HG02884 (cell line): Measurements from ENCODE around the gene PTPRT.

Experiments used
- ATAC-seq: cut with Tn5 transposase; IDR thresholded peaks from one replicate; pipeline ENCODE4 v1.9.1; 2021; ENCODE audit warnings: mild to moderate bottlenecking, moderate library complexity; ENCODE audit not compliant: unreplicated experiment

The PTPRT gene

DNA sequence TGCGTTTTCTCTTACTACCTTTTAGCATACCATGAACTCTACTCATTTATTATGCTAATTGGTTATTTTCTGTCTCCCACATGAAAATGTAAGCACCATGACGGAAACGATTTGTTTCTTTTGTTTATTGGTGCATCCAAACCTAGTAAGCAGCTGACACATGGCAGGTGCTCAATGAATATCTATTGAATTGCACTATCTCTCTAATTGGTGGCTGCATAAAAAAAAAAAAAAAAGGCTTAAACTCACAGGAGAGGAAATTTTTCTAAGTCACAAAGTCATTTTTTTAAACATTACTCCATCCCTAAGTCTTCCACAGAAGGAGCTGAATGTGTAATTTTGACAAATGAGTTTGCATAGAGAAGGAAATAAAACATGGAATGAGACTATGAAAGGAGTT, 608.4 kb downstream of the PTPRT start:
- no peak for ATAC-seq

DNA sequence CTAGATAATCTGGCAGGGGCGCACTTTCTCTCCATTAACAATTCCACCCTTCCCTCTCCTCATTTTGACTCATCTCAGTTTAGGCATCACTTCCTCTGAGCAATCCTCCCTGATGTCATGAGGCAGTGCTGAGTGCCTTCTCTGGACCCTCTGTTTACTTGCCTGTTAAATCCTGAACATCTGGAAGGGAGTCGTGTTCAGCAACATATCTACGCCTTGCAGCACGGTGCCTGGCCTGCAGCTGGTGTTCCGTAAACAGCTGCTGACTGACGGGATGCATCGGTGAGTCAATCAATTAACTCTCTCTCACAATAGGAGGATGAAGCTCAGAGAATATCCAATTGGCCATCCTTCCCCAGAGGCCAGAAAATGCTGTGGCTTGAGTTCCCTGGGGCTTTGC, 613.5 kb downstream of the PTPRT start:
- no peak for ATAC-seq

DNA sequence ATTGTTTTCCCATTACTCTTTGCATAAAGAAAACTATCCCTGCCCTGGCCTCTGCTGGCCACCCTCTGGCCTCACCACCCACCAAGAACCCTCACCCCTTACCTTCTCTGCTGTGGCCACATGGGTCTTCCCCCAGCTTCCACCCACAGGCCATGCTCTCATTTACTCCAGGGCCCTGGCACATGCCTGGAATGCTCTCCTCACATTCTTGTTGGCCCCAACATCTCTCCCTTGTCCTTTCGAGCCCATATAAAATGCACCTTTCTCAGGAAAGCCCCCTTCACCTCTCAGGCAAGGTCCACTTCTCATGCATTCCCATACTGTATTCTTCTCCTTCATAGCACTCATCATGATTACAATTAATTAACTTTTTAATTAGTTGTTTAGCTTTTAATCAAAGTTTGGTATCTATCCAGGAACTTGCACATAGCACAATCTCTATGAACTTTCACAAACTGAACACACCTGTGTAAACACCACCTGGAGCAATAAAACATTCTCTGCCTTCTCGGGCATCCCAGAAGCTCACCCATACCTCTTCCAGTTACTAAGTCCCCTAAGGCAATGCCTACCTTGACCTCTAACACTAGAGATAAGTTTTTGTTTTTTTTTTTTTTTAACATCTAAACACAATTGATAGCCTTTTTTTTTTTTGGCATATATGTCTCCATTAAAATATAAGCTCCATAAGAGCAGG, 617.2 kb downstream of the PTPRT start:
- ATAC-seq, result no peak

DNA sequence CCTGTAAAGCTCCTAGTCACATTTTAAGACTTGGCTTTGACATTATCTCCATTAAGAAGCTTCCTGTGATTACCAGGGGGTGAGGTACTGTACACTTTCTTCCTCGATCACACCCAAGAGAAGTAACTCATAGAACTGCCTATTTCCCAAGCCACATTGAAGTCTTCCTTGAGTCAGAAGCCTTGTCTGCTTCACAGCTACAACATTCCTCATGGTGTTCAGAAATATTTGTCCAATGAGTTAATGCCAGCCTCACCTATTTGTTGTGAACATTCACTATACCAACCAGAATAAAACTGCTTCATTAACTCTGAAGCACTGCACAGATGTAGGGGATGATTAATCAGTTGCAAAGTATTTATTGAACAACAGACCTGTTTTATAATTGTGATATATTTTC, 622.3 kb downstream of the PTPRT start:
- ATAC-seq, result no peak

- ATAC-seq, result no peak
These were observed 624.3 kb downstream of the PTPRT start for GRCh38 chr20:42565235-42565995.

GRCh38 chr20:42559665-42560064, 630.0 kb downstream of the PTPRT start:
- no peak for ATAC-seq

DNA sequence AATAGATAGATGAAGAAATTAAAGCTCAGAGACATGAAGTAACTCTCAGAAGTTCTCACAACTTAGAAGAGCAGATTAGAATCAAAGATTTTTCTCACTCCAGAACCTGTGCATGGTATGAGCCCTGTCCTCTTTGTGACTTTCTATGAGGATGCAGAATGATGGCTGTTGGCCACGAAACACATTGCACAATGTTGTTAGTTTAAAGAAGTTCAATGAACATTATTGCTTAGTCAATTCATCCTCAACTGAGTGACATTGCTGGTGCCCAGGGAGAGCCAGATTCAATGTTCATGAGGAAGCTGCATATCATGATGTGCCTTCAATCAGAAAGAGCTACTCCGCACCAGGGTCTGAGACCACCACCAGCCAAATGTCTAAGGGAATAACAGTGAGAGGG, 633.1 kb downstream of the PTPRT start:
- no peak for ATAC-seq

DNA sequence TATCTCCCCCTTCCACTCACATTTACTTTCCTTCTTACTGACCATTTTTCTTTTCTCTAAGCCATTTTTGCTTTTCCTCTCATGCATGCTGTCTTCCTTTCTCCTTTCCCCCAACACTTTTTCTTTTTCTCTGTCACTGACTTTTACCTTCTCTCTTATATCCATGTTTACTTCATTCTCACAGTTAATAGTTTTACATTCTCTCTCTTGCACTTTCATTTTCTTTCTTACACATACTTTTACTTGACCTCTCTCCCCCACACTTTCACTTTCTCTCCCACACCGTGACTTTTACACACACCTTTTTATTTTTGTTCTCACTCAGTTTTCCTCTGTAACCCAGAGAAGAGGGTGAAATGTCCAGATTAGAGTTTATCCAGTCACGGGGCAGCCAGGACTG, 636.3 kb downstream of the PTPRT start:
- no peak for ATAC-seq

GRCh38 chr20:42549496-42549895, 640.2 kb downstream of the PTPRT start:
- no peak for ATAC-seq

GRCh38 chr20:42544926-42545325, 644.8 kb downstream of the PTPRT start:
- no peak for ATAC-seq

DNA sequence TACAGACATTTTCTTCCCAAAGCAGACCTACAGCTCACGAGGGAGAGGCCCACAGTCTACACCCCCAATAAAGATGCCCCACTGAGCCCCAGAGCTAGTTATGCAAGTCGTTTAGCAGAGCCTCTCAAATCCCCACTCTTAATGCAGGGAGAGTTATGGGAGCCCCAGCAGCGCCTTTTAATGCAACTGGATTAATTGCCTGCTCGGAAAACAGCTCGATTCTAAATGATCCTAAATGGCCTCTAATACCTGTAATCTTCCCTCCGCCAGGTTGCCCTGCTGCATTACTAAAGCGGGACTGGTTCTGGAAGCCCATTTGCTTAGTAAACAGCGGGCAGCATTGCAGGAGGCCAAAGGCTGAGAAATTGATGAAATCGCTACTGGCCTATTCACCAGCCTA, 656.9 kb downstream of the PTPRT start:
- ATAC-seq, result no peak

GRCh38 chr20:42531508-42531961, 658.2 kb downstream of the PTPRT start:
- ATAC-seq, result no peak

GRCh38 chr20:42530855-42531448, 658.8 kb downstream of the PTPRT start:
- no peak for ATAC-seq

DNA sequence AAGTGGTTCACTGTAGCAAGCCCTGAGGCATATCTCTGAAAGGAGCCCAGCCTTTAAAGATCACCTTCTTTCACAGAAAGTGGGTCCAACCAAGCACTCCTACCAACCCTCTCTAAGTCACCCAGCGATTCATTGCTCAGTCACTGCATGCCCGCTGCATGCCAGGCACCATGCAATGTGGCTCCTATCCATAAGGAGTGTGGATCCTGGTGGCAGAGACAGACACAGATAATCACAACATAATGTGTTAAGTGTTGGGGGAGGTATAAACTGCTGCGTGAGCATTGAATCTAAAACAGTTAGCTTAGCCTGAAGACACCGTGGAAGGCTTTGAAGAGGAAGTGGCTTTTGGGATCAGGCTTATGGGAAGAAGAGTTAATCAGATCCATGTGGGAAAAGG, 659.5 kb downstream of the PTPRT start:
- no peak for ATAC-seq

DNA sequence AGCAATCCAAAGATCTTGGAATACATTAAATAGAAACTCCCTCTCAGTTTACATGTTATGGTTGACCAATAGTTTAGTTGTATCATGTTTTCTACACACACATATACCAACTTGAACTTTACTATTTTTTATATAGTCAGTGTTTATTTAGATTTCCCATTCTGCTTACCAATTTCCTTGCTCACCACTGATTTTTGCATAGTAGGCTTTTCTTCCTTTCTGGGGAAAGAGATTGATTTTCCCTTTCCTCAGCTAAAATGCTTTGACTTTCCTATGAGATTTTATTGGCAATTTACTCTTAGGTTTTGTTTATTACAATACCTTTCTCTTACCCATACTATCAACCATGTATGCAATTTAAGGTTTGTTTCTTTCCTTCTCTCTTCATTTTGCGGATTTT, 665.6 kb downstream of the PTPRT start:
- no peak for ATAC-seq

DNA sequence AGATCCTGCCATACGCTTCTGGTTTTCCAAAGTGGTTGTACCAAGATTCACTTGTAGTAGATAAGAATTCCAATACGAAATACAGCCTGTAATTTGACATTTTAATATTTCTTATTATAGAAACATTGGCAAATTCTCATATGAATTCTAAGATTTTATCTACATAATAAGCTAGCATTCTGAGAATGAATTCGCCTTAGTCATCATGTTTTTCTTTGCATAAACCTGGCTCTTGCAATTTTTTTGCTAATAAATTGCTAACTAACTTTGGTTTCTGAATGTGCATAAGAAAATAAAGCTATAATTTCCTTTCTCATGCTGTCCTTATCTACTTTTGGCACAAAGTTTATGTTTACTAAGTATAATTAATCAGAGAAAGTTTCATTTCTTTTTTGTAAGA, 673.0 kb downstream of the PTPRT start:
- ATAC-seq, result no peak

GRCh38 chr20:42510686-42511085, 679.0 kb downstream of the PTPRT start:
- ATAC-seq, result no peak

GRCh38 chr20:42507874-42508273, 681.8 kb downstream of the PTPRT start:
- no peak for ATAC-seq

DNA sequence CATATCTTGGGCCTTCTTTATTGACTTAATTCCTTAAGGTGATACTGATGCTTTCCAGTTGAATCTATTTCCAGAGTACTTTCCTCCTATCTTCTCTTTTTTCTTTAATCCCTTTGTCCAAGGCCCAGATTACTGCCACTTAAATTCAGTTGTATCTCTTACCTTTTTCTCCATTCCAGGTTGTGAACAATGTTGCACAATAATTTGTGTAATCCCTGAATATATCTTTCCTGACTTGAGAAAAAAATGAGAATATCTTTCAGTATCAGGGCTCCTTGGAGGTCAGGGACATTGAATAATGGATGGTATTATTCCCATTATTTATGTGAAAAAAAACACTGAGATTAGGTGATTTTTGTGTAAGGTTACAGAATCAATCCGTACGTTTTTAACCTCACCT, 683.3 kb downstream of the PTPRT start:
- ATAC-seq, result no peak

DNA sequence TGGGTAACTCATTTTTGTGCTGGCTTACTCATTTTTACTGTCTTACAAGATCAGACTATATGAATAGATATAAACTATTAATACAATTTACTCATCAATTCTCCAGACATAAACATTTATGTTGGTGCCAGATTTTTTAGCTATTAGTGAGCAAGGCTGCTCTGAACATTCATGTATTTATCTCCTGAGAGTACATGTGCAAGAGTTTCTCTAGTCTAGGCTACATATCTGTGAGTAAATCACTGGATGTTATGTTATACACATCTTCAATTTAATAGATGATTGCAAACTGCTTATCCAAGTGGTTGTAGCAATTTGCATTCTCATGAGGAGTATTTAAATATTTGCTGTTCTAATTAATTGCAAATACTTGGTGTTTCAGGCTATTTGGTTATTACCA, 687.1 kb downstream of the PTPRT start:
- no peak for ATAC-seq

DNA sequence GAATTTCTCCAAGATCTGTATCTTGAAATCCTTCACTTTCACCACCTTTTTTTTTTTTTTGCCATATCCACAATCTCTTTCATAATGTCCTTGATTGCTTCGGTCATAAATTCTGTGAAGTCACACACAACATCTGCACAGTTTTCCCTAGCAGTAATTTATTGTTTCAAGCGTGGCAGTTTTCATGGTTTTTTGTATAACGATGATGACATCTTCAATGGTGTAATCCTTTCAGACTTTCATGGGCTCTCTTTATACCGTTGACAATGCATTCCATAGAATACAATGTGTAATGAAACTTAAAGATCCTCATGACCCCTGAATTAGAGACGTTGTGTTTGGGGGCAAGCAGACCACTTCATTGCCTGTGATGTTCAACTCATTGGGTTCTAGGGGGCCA, 693.1 kb downstream of the PTPRT start:
- no peak for ATAC-seq

DNA sequence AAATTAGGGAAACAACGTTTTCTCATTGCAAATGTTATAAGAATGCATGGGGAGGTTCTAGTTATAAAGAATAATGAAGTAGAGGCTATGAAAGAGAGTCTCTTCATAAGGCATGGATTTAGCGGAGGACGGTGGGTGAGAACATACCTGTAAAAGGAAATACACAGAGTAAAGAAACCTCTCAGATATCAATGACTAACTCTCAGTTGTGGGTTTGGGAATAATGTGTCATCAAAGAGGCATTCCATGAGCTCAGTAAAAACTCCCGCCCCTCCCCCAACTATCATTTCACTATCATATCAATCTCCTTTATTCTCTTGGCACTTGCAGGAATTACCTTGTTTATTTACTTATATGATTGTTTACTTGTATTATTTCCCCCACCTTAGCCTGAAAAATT, 695.4 kb downstream of the PTPRT start:
- no peak for ATAC-seq
